DMS153 treated with DMSO at 0.1 percent for 48 hours (cell line): ENCODE results near the gene SLC31A1.

ENCODE experiments used
- DNase-seq: peaks from one replicate; lab custom pipeline; 2025; ENCODE audit not compliant: unreplicated experiment; lab: John Stamatoyannopoulos, UW

SLC31A1 gene

DNA sequence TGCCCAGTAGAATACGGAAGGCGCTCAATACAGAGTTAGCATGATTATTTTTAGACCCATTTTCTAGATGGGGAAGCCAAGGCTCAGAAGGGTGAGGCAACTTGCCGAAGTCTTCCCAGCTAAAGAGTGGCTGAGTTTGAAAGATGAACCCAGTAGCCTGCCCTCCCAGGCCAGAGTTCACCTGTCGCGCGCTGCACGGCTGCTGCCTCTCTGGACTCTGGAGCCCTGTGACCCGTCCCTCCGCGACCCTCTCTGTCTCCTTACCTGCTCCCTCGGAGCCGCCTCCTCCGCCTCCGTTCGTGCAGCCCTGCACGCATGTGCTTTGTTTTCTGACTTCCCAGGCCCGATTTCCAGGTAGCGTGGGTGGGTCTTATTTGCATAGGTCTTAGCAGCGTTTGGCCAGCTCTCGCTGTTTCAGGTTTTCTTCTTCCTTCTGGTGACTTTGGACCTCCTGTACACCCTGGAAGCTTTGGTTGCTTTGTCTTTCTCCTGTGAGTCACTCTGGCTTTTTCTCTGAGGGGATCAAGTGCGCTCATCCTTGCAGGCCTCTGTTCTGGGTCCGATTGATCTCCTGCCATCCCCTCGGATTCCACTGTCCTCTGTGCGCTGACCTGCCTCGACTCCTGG is 81.6 kb downstream of the SLC31A1 start, which contains the start of gene RNF183:
Gene RNF183, minus strand, starts transcription at position 585 of the 627 bp plus-strand sequence. CDS start 5,192 bp downstream, outside the sequence.
- no peak for DNase-seq

DNA sequence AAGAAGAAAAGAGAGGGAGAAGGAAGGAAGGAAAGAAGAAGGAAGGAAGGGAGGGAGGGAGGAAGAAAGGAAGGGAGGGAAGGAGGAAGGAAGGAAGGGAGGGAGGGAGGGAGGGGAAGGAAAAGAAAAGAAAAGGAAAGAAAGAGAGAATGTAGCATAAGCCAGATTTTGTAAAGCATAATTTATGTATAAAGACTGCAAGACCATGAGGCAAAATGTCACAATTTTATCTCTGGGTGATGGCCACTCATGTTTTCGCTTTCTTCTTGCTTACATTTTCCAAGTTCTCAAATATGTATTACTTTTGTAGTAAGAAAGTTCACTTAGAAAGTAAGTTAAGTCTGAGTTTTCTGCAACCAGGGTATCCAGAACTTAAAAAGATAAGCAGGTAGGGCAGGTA is 85.2 kb downstream of the SLC31A1 start:
- no peak for DNase-seq

DNA sequence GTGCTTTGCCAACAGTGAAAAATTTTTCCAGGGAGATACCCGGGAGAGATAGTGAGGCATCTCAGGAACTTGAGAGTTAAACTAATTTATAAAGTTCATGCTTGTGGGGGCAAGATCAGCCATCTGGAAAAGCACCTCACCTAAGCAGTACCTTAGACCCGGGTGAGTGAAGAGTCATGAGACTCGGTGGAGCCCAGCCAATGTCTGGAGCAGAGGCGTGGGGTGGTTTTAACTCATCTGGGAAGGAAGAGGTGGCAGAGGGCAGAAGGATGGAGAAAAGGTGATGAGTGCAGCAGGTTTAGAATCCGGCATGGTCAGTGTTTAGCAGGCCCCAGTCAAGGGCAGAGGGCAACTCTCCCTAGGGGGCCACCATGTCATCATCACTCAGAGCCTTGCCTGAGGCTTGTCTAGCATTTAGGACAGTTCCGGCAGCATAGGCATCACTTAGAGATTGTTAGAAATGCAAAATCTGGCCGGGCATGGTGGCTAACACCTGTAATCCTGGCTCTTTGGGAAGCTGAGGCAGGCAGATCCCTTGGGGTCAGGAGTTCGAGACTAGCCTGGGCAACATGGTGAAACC is 86.1 kb downstream of the SLC31A1 start:
- DNase-seq = no peak

DNA sequence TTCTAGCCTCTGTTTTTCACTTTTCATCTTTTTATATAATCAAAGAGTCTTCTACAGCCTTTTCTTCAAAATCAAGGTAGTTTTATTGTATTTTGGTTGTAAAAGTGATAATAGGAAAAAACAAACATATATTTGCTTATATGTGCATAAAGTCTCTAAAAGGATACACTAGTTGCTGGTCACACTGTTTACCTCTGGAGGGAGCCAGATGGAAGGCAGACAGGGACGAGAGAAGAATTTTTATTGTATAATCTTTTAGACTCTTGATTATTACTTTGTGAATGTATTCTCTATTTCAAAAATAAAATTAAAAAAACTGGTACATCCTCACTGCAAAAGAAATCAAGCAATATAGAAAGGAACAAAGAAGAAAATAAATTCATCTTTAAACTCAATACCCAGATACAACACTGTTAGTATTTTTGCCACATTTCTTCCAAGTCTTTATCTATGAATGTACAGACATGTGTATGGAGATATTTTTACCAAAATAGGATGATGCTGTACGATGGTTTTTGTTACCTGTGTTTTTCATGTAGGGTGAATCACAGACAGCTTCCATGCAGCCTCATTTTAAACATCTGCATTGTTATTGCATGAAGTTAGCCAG is 88.0 kb downstream of the SLC31A1 start:
- peak; percentile 15 for DNase-seq

DNA sequence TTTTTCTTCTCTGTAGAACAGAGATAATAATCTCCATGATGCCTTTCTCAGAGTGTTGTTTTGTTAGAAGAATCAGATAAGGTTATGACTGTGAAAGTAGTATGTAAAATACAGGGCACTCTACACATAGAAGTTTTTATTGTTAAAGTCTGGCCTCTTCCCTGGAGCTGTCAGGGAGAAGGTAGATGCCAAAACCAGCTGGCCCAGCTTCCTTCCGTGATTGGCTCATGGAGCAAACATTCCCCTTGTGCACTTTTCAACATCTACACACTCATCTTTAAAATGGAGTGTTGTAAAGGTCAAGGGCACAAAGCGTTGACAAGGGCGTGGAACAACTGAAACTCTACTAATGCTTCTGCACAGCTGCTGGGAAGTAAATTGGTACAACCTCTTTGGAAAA is 89.2 kb downstream of the SLC31A1 start:
- no peak for DNase-seq

DNA sequence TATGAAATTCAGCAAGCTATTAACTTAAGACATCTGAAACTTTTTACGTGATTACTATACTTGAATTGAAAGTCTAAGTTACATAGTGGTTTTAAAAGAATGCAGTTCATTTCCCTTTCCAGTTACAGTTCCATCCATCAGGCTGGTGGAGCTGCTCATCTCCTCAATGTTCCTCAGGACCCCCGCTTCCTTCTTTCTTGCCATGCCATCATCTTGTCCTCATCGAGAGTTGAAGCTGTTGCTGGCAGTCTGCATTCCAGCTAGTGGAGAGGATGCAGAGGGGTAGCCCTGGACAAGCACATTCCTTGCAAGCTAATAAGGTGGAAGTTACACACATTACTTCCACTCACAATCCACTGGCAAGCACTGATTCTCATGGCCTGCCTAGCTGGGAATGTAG is 90.6 kb downstream of the SLC31A1 start:
- DNase-seq = no peak

DNA sequence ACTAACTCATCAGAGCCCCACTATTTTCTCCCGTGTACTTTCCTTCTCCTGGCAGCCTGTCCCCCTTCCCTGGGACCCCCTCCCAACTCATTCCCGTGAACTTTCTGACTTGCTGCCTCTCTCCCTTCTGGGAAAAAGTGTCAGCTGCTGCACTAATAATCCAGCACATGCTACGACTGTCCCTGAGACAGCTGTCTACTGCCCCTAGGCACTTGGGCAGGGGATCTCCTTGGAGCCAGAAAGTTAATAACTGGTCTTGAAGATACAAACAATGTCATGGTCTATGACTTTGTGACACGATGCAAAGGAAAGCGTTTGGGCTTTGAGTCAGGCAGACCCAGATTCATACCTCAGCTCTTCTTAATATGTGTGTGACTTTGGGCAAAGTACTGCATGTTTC is 91.9 kb downstream of the SLC31A1 start:
- no peak for DNase-seq
